Measurements from ENCODE around the gene ST8SIA5. TPM values are rescaled to one million over a fixed set of nuclear protein-coding genes. Genes with fewer than 3 reads are reported as not detected.
A peak's percentile ranks its signal among the peaks of the same experiment; 100 is the strongest.

ST8SIA5 gene
- total RNA-seq, 1 experiment from 2014 or later: 5.4 TPM

DNA sequence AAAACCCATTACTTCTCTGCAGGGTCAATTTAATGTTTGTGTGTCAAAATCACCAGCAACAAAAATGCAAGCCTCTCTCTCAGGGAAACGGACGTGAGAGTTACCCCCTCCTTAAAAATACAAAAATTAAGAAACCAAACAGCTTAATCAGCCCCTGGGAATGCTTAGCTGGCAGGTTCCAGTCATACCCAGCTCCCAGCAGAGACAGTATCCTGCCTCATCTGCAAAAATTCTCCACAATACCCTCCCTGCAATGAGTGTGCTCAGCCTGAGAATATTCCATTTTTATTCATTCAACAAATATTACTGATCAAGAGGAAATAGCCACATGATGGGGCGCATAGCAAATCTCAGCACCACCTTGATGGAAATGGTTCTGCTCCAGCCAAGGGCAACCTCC lies 36.3 kb downstream of the ST8SIA5 start (continued):
- TF ChIP-seq TCF7 (CRISPR knock-in tag; IDR thresholded peaks at IDR 0.05; ENCODE audit: low read depth) (no peak), ZNF121 (CRISPR knock-in tag; IDR thresholded peaks at IDR 0.05) (no peak), ZBTB43 (CRISPR knock-in tag; IDR thresholded peaks at IDR 0.05) (no peak), OVOL2 (CRISPR knock-in tag; IDR thresholded peaks at IDR 0.05; ENCODE audit: borderline replicate concordance) (no peak), GABPB1 (CRISPR knock-in tag; IDR thresholded peaks at IDR 0.05) (no peak)

- no peak for TF ChIP-seq SOX15 (CRISPR knock-in tag; IDR thresholded peaks at IDR 0.05)
- TF ChIP-seq ZNF512 (CRISPR knock-in tag; IDR thresholded peaks at IDR 0.05; ENCODE audit: borderline replicate concordance): peak; percentile 63; the same call in 1 of the 2 replicates
- DNase-seq (ENCODE audit: low spot score): no peak
- peaks cover 13% of the 10 kb centered on the region for H3K4me1 Mint-ChIP-seq
- no peak overlapping the region for H3K27ac Mint-ChIP-seq
- no peaks in the 10 kb centered on the region for H3K9me3 Mint-ChIP-seq
- ATAC-seq: no peak
- POLR2A ChIA-PET: interaction anchor here (0.5 kb wide), 1 partner anchor 617 kb away, joined by 5 read pairs; no protein-coding TSS in a partner anchor
- no peaks in the 10 kb centered on the region for H3K36me3 Mint-ChIP-seq
- H3K4me3 Mint-ChIP-seq: no peak overlapping the region
- H3K27me3 Mint-ChIP-seq (ENCODE audit: low read depth): no peaks in the 10 kb centered on the region; the same call in 1 of the 2 replicates
- CTCF ChIA-PET: no interaction called here
Measured at GRCh38 chr18:46720092-46720491, 36.8 kb downstream of the ST8SIA5 start.

DNA sequence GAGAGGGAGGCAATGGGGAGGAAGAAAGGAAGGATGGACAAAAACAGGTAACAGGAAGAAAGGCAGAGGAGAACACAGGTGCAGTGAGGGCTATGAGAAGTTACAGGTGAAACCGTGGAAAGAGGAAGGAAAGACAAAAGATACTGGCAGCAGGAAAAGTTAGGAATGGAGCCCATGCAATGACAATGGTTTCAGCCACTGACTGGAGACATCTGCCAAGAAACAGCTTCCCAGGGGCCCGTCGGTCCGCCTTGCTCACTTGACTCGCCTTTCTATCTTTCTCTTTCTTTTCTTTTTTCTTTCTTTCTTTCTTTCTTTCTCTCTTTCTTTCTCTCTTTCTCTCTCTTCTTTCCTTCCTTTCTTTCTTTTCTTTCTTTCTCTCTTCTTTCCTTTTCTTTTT lies 37.5 kb downstream of the ST8SIA5 start:
- no peak overlapping the region for H3K4me3 Mint-ChIP-seq

More for the DNA sequence above, 37.5 kb downstream of the ST8SIA5 start:
- TF ChIP-seq PREB (CRISPR knock-in tag; IDR thresholded peaks at IDR 0.05; ENCODE audit: borderline replicate concordance): no peak
- no peak for TF ChIP-seq FOXJ3 (CRISPR knock-in tag; IDR thresholded peaks at IDR 0.05; ENCODE audit: borderline replicate concordance)
- no peak for TF ChIP-seq RELA (CRISPR knock-in tag; IDR thresholded peaks at IDR 0.05; ENCODE audit: borderline replicate concordance)
- TF ChIP-seq FOXK1 (CRISPR knock-in tag; IDR thresholded peaks at IDR 0.05): no peak
- TF ChIP-seq ZNF512 (CRISPR knock-in tag; IDR thresholded peaks at IDR 0.05; ENCODE audit: borderline replicate concordance): no peak
- no peak for TF ChIP-seq ZNF396 (CRISPR knock-in tag; IDR thresholded peaks at IDR 0.05; ENCODE audit: borderline replicate concordance)
- TF ChIP-seq NFATC4 (CRISPR knock-in tag; IDR thresholded peaks at IDR 0.05): no peak
- ATAC-seq (no peak), DNase-seq (ENCODE audit: low spot score) (no peak)
- ChIA-PET CTCF (no interaction called here), POLR2A (no interaction called here)
- Mint-ChIP-seq H3K9me3 (no peaks in the 10 kb centered on the region), H3K27ac (no peak overlapping the region), H3K4me1 (peaks cover 16% of the 10 kb centered on the region), H3K27me3 (ENCODE audit: low read depth) (no peaks in the 10 kb centered on the region; the same call in 1 of the 2 replicates), H3K36me3 (no peaks in the 10 kb centered on the region)
